Neutrophil (primary cell): Measurements from ENCODE around the gene LGMN.

Experiments used
- H3K27ac ChIP-seq: fragments of 200-600 bp; sonication (generic); 2 replicates; pipeline ENCODE4 v1.5.1; 2016; ENCODE audit warnings: mild to moderate bottlenecking, moderate library complexity
- H3K27me3 ChIP-seq: fragments of 200-600 bp; sonication (generic); 2 replicates; pipeline ENCODE4 v1.6.0; 2016; ENCODE audit warnings: mild to moderate bottlenecking
- H3K36me3 ChIP-seq: fragments of 200-600 bp; sonication (generic); 2 replicates; pipeline ENCODE4 v1.5.1; 2017
- H3K4me1 ChIP-seq, 2 experiments: fragments of 200-600 bp in 1 of 2; sonication (generic) in 1 of 2; 1 replicate in 1 of 2; 2 replicates in 1 of 2; pipeline versions ENCODE4 v1.5.1 to v1.6.1; 2013 to 2016; ENCODE audit warnings: low read depth in 1 of 2, low read length in 1 of 2, mild to moderate bottlenecking in 1 of 2, moderate library complexity in 1 of 2; ENCODE audit not compliant: control insufficient read depth in 1 of 2, insufficient read depth in 1 of 2
- H3K4me3 ChIP-seq, 2 experiments: fragments of 200-600 bp in 1 of 2; sonication (generic) in 1 of 2; 1 replicate in 1 of 2; 2 replicates in 1 of 2; pipeline ENCODE4 v1.5.1; 2013 to 2016; ENCODE audit warnings: low read depth in 1 of 2, low read length in 1 of 2, mild to moderate bottlenecking in 1 of 2, moderate library complexity in 1 of 2
- H3K9me3 ChIP-seq: fragments of 200-600 bp; sonication (generic); 2 replicates; pipeline ENCODE4 v1.5.1; 2016
- TF ChIP-seq, protein P1 (sequence below): fragments of 200-600 bp; sonication (generic); IDR thresholded peaks from 2 replicates; pipeline ENCODE4 v1.5.1; 2016; ENCODE audit warnings: antibody characterized with exemption

Gene LGMN

GRCh38 chr14:92668276-92668973, 80.0 kb downstream of the LGMN start:
- Histone ChIP-seq H3K4me3 (no peak overlapping the region), H3K27ac (peak overlapping the region; percentile 83), H3K4me1 (peaks cover 60 to 67% of the 10 kb centered on the region in 2 experiments), H3K27me3 (no peaks in the 10 kb centered on the region), H3K9me3 (no peaks in the 10 kb centered on the region), H3K36me3 (peaks cover 89% of the 10 kb centered on the region)
- TF ChIP-seq, protein P1, sequence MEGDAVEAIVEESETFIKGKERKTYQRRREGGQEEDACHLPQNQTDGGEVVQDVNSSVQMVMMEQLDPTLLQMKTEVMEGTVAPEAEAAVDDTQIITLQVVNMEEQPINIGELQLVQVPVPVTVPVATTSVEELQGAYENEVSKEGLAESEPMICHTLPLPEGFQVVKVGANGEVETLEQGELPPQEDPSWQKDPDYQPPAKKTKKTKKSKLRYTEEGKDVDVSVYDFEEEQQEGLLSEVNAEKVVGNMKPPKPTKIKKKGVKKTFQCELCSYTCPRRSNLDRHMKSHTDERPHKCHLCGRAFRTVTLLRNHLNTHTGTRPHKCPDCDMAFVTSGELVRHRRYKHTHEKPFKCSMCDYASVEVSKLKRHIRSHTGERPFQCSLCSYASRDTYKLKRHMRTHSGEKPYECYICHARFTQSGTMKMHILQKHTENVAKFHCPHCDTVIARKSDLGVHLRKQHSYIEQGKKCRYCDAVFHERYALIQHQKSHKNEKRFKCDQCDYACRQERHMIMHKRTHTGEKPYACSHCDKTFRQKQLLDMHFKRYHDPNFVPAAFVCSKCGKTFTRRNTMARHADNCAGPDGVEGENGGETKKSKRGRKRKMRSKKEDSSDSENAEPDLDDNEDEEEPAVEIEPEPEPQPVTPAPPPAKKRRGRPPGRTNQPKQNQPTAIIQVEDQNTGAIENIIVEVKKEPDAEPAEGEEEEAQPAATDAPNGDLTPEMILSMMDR: no peak

DNA sequence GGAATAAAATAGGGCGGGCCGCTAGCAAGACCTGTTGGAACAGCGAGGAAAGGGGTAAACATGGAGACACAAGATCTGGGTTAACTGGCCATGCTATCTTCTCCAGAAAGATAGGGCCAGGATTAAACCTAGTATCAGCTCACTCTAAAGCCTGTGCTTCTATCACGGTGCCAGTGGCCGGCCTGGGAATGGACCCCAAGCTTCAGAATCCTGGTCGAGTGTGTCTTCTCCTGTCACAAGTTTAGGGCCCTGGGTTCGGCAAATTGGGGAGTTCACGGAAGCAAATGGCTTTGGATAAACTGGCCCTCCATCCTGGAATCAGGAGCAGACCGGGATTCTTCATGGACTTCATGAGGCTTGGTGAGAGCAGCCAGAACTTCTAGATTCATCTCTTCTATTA, 82.2 kb downstream of the LGMN start:
- Histone ChIP-seq H3K4me1 (peaks cover 70 to 76% of the 10 kb centered on the region in 2 experiments), H3K9me3 (no peaks in the 10 kb centered on the region), H3K4me3 (peak overlapping the region; percentile 46 to 51), H3K27ac (peak overlapping the region; percentile 90), H3K27me3 (no peaks in the 10 kb centered on the region), H3K36me3 (peaks cover 91% of the 10 kb centered on the region)
- TF ChIP-seq, protein P1: no peak

DNA sequence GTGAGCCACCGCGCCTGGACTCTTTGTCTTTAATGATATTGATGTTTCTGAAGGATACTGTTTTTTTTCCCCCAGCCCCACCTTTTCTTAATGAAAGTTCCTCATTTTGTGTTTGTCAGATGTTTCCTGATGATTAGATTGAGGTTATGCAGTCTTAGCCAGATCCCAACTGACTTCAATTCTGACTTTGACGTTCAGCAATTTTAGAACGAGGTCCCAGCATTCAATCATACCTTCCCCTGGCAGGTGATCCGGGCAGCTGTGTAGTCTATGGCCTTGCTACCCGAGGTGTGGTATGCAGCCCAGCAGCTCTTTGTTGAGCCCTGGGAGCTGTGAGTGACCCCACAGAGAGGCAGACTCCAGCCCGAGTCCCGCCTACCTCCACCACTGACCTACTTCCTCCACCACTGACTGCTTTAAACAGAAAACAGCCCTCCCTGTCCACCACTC, 82.7 kb downstream of the LGMN start:
- Histone ChIP-seq H3K9me3 (no peaks in the 10 kb centered on the region), H3K27ac (peak overlapping the region; percentile 90), H3K36me3 (peaks cover 91% of the 10 kb centered on the region), H3K27me3 (no peaks in the 10 kb centered on the region), H3K4me1 (peaks cover 73 to 76% of the 10 kb centered on the region in 2 experiments), H3K4me3 (peak overlapping the region; percentile 46 to 51)
- TF ChIP-seq, protein P1: no peak

DNA sequence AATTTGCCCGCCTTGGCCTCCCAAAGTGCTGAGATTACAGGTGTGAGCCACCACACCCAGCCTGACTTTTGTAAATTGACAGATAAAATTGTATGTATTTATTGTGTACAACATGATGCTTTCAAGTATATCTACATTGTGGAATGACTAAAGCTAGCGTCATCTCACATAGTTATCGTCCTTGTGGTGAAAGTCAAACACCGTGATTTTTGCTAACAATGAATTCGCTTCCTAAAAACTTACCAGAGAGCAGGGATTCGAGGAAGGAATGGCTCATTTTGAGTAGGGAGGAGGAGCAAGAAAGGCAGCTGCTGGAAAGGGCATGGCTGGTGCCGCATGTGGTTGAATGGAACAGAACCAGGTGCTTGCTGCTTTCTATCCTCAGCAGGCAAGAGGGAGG, 85.4 kb downstream of the LGMN start:
- Histone ChIP-seq H3K27ac (peak overlapping the region; percentile 63), H3K36me3 (peaks cover 92% of the 10 kb centered on the region), H3K4me3 (no peak overlapping the region), H3K27me3 (no peaks in the 10 kb centered on the region), H3K4me1 (peaks cover 76 to 80% of the 10 kb centered on the region in 2 experiments), H3K9me3 (no peaks in the 10 kb centered on the region)
- TF ChIP-seq, protein P1: no peak

GRCh38 chr14:92660571-92660970, 87.9 kb downstream of the LGMN start:
- H3K27ac ChIP-seq: peak overlapping the region; percentile 100
- peak overlapping the region; percentile 42 to 93 for H3K4me3 ChIP-seq
- no peaks in the 10 kb centered on the region for H3K9me3 ChIP-seq
- H3K27me3 ChIP-seq: no peaks in the 10 kb centered on the region
- H3K4me1 ChIP-seq: peaks cover 84 to 87% of the 10 kb centered on the region in 2 experiments
- H3K36me3 ChIP-seq: peaks cover 90% of the 10 kb centered on the region
- TF ChIP-seq, protein P1: no peak
